Right cardiac atrium (tissue), 5 donors: ENCODE data around the gene ATP1B2. TPM values are rescaled to one million over a fixed set of nuclear protein-coding genes. Genes with fewer than 3 reads are reported as not detected.

Experiments
- ATAC-seq, 2 donors: fragments of 200-7000 bp; cut with Tn5 transposase; one replicate each; pipeline versions ENCODE4 v1.8.0 to v1.9.1; 2020; ENCODE audit warnings: moderate library complexity in 2 of 2, mild to moderate bottlenecking in 1 of 2
- DNase-seq, 3 donors: peaks; one replicate each; pipeline ENCODE4 v3.0.0-alpha.2; 2020
- H3K27ac ChIP-seq: one replicate; pipeline ENCODE4 v1.5.1; 2013; ENCODE audit warnings: mild to moderate bottlenecking, low read length, control low read depth, moderate library complexity
- H3K27me3 ChIP-seq: one replicate; pipeline ENCODE4 v1.6.1; 2013; ENCODE audit not compliant: control insufficient read depth, insufficient read depth
- H3K4me1 ChIP-seq: one replicate; pipeline ENCODE4 v1.6.1; 2013; ENCODE audit warnings: low read length; ENCODE audit not compliant: control insufficient read depth, insufficient read depth
- H3K4me3 ChIP-seq: one replicate; pipeline ENCODE4 v1.5.1; 2013; ENCODE audit warnings: low read length, control low read depth
- H3K9me3 ChIP-seq: one replicate; pipeline ENCODE4 v1.6.1; 2013; ENCODE audit warnings: low read length; ENCODE audit not compliant: control insufficient read depth
- WGBS: extraction: QIAGEN DNeasy Blood & Tissue Kit; methylation state at CpG from one replicate; pipeline ENCODE4 v1.1.7; 2013; 5-methylcytosine and 5-hydroxymethylcytosine counted together
- intact Hi-C, 4 donors: fragments of 100-400 bp; cut with DNase I; formaldehyde crosslinking; loops; one replicate each; pipeline versions ENCODE4 v1.11.0 to v1.14.0; 2022 to 2023
- polyA plus RNA-seq: library from polyadenylated mRNA; stranded (reverse); fragments of 200-250 nt; gene quantifications from one replicate; pipeline ENCODE4 v1.2.3, GENCODE V29; 2013
- total RNA-seq, 4 donors: library from RNA; stranded (reverse); fragmentation: NEBNext Ultra II Directional; extraction: Animal tissue kit (Norgen Biotek cat#: 25700); gene quantifications; one replicate each; pipeline ENCODE4 v1.2.1, GENCODE V29; 2021
- donor health status: healthy with polysubstance abuse.
- donor health status: DM: no; HTN: yes; CAD: no.
- donor health status: DM: no; HTN: no; CAD: no.
- donor health status: DM: no; HTN: yes; CAD: no; lungs with severe emphysema.
- donor health status: DM: yes; HTN: yes; CAD: no.

The ATP1B2 gene
- total and polyA plus RNA-seq, 5 donors: 2.8 to 10.2 (median 5.3) TPM

GRCh38 chr17:7655541-7655840 lies 4.8 kb downstream of the ATP1B2 start:
- no peak for ATAC-seq
- H3K4me3 ChIP-seq: no peak overlapping the region
- WGBS: 90% methylated on average over 17 of the region's 17 CpGs
- intact Hi-C loops: no loop called here
- no peaks in the 10 kb centered on the region for H3K27me3 ChIP-seq
- no peak for DNase-seq
- peaks cover 2% of the 10 kb centered on the region for H3K4me1 ChIP-seq
- no peak overlapping the region for H3K27ac ChIP-seq
- no peaks in the 10 kb centered on the region for H3K9me3 ChIP-seq

- intact Hi-C loops: no loop called here
- 23% methylated on average over 10 of the region's 10 CpGs for WGBS
- Histone ChIP-seq H3K27me3 (no peaks in the 10 kb centered on the region), H3K4me3 (no peak overlapping the region), H3K27ac (no peak overlapping the region), H3K9me3 (no peaks in the 10 kb centered on the region), H3K4me1 (peaks cover 1% of the 10 kb centered on the region)
- DNase-seq (peak; percentile 59 to 87 (median 78)), ATAC-seq (peak; percentile 47 to 57)
Measured at GRCh38 chr17:7656958-7657609, 6.4 kb downstream of the ATP1B2 start.

DNA sequence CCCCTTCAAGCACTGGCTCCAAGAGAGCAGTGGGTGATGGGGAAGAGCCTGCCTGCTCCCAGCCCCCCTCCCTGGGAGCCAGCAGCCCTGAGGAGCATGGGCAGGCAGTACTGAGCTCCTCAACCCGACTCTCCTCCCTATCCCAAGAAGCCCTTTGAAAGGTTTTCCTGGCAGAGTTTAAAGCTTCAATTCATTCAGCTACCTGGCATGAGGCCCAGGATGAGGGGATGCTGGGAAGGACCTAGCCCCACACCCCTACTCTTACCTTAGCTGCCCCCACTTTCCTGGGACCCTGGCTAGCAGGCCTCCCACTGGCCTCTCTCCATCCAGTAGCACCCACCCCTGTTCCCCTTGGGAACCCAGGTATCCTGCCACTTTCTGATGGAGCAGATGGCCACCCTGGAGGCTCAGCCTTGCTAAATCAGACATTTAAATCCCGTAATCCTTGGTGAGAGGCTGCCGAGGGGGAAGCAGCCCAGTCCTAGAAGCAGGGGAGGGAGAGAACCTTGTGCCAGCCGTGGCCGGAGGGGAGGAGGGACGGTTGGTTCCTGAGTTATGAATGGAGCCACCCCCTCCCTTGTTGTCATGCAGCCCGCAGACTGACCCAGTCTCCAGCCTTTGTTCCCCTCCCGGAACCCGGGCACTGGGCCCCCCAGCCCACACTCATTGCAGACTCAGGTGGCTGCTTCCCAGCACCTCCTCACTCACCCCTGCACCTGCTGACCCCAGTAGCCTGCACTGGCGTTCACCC lies 17.1 kb downstream of the ATP1B2 start:
- Histone ChIP-seq H3K4me1 (no peaks in the 10 kb centered on the region), H3K4me3 (no peak overlapping the region), H3K27me3 (no peaks in the 10 kb centered on the region), H3K27ac (no peak overlapping the region), H3K9me3 (no peaks in the 10 kb centered on the region)
- DNase-seq: no peak
- peak; percentile 22 to 28 for ATAC-seq
- intact Hi-C loops: no loop called here
- WGBS: 71% methylated on average over 10 of the region's 10 CpGs

DNA sequence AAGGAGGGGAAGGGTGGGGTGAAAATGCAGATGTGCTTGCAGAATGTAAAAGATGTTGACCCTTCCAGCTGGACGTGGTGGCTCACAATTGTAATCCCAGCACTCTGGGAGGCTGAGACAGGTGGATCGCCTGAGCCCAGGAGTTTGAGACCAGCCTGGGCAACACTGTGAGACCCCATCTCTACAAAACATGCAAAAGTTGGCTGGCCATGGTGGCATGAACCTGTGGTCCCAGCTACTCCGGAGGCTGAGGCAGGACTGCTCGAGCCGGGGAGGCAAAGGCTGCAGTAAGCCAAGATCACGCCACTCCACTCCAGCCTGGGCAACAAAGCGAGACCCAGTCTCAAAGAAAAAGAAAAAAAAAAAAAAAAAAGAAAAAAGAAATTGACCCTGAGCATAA lies 17.8 kb downstream of the ATP1B2 start:
- Histone ChIP-seq H3K4me1 (no peaks in the 10 kb centered on the region), H3K9me3 (peaks cover 3% of the 10 kb centered on the region), H3K27me3 (no peaks in the 10 kb centered on the region), H3K27ac (no peak overlapping the region), H3K4me3 (no peak overlapping the region)
- intact Hi-C loops: no loop called here
- no peak for ATAC-seq
- DNase-seq: no peak
- WGBS: 93% methylated on average over 7 of the region's 7 CpGs

GRCh38 chr17:7673239-7673638 lies 22.5 kb downstream of the ATP1B2 start:
- Histone ChIP-seq H3K4me1 (no peaks in the 10 kb centered on the region), H3K27ac (no peak overlapping the region), H3K9me3 (peaks cover 4% of the 10 kb centered on the region), H3K27me3 (no peaks in the 10 kb centered on the region), H3K4me3 (no peak overlapping the region)
- DNase-seq: no peak
- WGBS: 91% methylated on average over 2 of the region's 2 CpGs
- no peak for ATAC-seq
- intact Hi-C loops: no loop called here

GRCh38 chr17:7674934-7675333 lies 24.2 kb downstream of the ATP1B2 start:
- Histone ChIP-seq H3K27ac (no peak overlapping the region), H3K9me3 (peaks cover 4% of the 10 kb centered on the region), H3K4me3 (no peak overlapping the region), H3K4me1 (no peaks in the 10 kb centered on the region), H3K27me3 (no peaks in the 10 kb centered on the region)
- ATAC-seq: no peak
- WGBS: 87% methylated on average over 14 of the region's 14 CpGs
- DNase-seq: no peak
- intact Hi-C loops: no loop called here

- 75% methylated on average over 5 of the region's 5 CpGs for WGBS
Measured at GRCh38 chr17:7676533-7676932, 25.8 kb downstream of the ATP1B2 start.

GRCh38 chr17:7677388-7678067 lies 26.8 kb downstream of the ATP1B2 start:
- Histone ChIP-seq H3K4me3 (no peak overlapping the region), H3K27ac (no peak overlapping the region), H3K27me3 (no peaks in the 10 kb centered on the region), H3K4me1 (no peaks in the 10 kb centered on the region), H3K9me3 (peaks cover 4% of the 10 kb centered on the region)
- intact Hi-C loops: no loop called here
- DNase-seq (no peak), ATAC-seq (no peak)
- whole genome bisulfite sequencing: 72% methylated on average over 10 of the region's 10 CpGs

More at GRCh38 chr17:7676533-7676932, 25.8 kb downstream of the ATP1B2 start:
- Histone ChIP-seq H3K4me1 (no peaks in the 10 kb centered on the region), H3K9me3 (peaks cover 4% of the 10 kb centered on the region), H3K4me3 (no peak overlapping the region), H3K27ac (no peak overlapping the region), H3K27me3 (no peaks in the 10 kb centered on the region)
- ATAC-seq: no peak
- intact Hi-C loops: no loop called here
- no peak for DNase-seq

DNA sequence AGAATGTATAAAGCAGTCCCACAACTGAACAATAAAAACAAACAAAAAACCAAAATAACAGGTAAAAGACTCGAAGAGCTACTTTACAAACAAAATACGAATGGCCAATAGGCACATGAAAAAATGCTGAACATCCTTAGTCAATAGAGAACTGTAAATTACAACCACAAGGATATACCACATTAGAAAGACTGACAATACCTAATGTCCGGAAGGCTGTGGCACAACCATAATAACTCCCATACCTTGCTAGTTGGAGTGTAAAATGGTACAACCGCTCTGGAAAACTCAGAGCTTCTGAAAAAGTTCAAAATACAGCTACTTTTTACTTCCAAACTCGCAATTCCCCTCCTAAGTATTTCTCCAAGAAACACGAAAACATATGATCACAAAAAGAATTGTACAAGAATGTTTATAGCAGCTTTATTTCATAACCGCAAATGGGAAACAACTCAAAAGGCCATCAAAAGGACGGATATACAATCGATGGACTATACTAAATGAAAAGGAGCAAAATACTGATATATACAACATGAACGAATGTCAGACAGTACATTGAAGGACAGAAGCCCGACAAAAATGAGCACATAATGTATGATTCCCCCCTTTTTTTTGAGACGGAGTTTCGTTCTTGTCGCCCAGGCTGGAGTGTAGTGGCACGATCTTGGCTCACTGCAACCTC lies 34.3 kb downstream of the ATP1B2 start:
- Histone ChIP-seq H3K27me3 (no peaks in the 10 kb centered on the region), H3K4me3 (peak overlapping the region; percentile 100), H3K4me1 (no peaks in the 10 kb centered on the region), H3K27ac (peak overlapping the region; percentile 89), H3K9me3 (no peaks in the 10 kb centered on the region)
- intact Hi-C loops: loop anchor here (5.0 to 10.0 kb wide), 3 partner anchors 50 to 100 kb away; partner anchors contain the start of genes SHBG (in 4 of the 4) and MPDU1 (in 1 of the 4)
- ATAC-seq (no peak), DNase-seq (no peak)
- WGBS: 64% methylated on average over 15 of the region's 15 CpGs

GRCh38 chr17:7685533-7686221 lies 35.0 kb downstream of the ATP1B2 start:
- 5% methylated on average over 44 of the region's 44 CpGs for WGBS
- Histone ChIP-seq H3K27ac (peak overlapping the region; percentile 89), H3K4me3 (peak overlapping the region; percentile 100), H3K4me1 (no peaks in the 10 kb centered on the region), H3K27me3 (no peaks in the 10 kb centered on the region), H3K9me3 (no peaks in the 10 kb centered on the region)
- ATAC-seq (peak; percentile 84), DNase-seq (peak; percentile 92 to 97 (median 95))
- intact Hi-C loops: loop anchor here (5.0 to 10.0 kb wide), 3 partner anchors 51 to 101 kb away; partner anchors contain the start of genes SHBG (in 4 of the 4) and MPDU1 (in 1 of the 4)
